ENCODE results near the gene ARMH3. TPM values are rescaled to one million over a fixed set of nuclear protein-coding genes. Genes with fewer than 3 reads are reported as not detected.

The ARMH3 gene
- total RNA-seq, 1 experiment from 2014 or later, result 12.8 TPM

- Histone ChIP-seq H3K79me2 (ENCODE audit: low read depth) (no peaks in the 10 kb centered on the region), H3K9me3 (ENCODE audit: insufficient read depth, low read depth) (no peaks in the 10 kb centered on the region), H3K4me3 (no peak overlapping the region), H3K9me2 (ENCODE audit: insufficient read depth) (no peaks in the 10 kb centered on the region), H3K36me3 (ENCODE audit: low read depth) (no peaks in the 10 kb centered on the region; the same call in 1 of the 2 replicates), H3F3A (ENCODE audit: insufficient read depth, low read depth) (peaks cover 23% of the 10 kb centered on the region), H2AFZ (no peak overlapping the region), H4K20me1 (ENCODE audit: insufficient read depth) (no peaks in the 10 kb centered on the region), H3K4me1 (replicated peaks; ENCODE audit: insufficient read depth) (peaks cover 51% of the 10 kb centered on the region), H3K27ac (peak overlapping the region; percentile 97), H3K27me3 (ENCODE audit: insufficient read depth, low read depth) (no peaks in the 10 kb centered on the region), H3K4me2 (peak overlapping the region; percentile 61)
- no TSS peak for BruUV-seq (replicated peaks)
- intact Hi-C loops (cut with micrococcal nuclease; ENCODE audit: unreplicated experiment), result no loop called here
- ChIA-PET POLR2A (ENCODE audit: unreplicated experiment) (no interaction called here), CTCF (no interaction called here)
- TF ChIP-seq CTCF (conservative IDR thresholded peaks at IDR 0.05) (no peak), EZH2 (IDR thresholded peaks at IDR 0.05; ENCODE audit: low read depth) (no peak)
- DNase-seq, result no peak
Observed at GRCh38 chr10:101939729-101940128, 116.2 kb downstream of the ARMH3 start.

GRCh38 chr10:101939008-101939648 lies 116.8 kb downstream of the ARMH3 start:
- CTCF ChIA-PET, result no interaction called here
- no peaks in the 10 kb centered on the region for H4K20me1 ChIP-seq (ENCODE audit: insufficient read depth)
- peaks cover 23% of the 10 kb centered on the region for H3F3A ChIP-seq (ENCODE audit: insufficient read depth, low read depth)
- H3K27ac ChIP-seq, result peak overlapping the region; percentile 97
- no peak overlapping the region for H2AFZ ChIP-seq
- intact Hi-C loops (cut with micrococcal nuclease; ENCODE audit: unreplicated experiment), result no loop called here
- no peaks in the 10 kb centered on the region for H3K27me3 ChIP-seq (ENCODE audit: insufficient read depth, low read depth)
- peaks cover 51% of the 10 kb centered on the region for H3K4me1 ChIP-seq (replicated peaks; ENCODE audit: insufficient read depth)
- peak in 1 of 2 experiments; percentile 81 for DNase-seq
- H3K4me3 ChIP-seq, result 0 out of 2 replicates have a peak overlapping the region, but pooled peaks have one; percentile 22
- POLR2A ChIA-PET (ENCODE audit: unreplicated experiment), result no interaction called here
- no peaks in the 10 kb centered on the region; the same call in 1 of the 2 replicates for H3K36me3 ChIP-seq (ENCODE audit: low read depth)
- no peaks in the 10 kb centered on the region for H3K9me3 ChIP-seq (ENCODE audit: insufficient read depth, low read depth)
- TF ChIP-seq CTCF (conservative IDR thresholded peaks at IDR 0.05) (no peak), EZH2 (IDR thresholded peaks at IDR 0.05; ENCODE audit: low read depth) (no peak)
- H3K79me2 ChIP-seq (ENCODE audit: low read depth), result no peaks in the 10 kb centered on the region
- peak overlapping the region; percentile 61 for H3K4me2 ChIP-seq
- BruUV-seq (replicated peaks), result no TSS peak
- no peaks in the 10 kb centered on the region for H3K9me2 ChIP-seq (ENCODE audit: insufficient read depth)

GRCh38 chr10:101938305-101939007 lies 117.5 kb downstream of the ARMH3 start:
- peaks cover 51% of the 10 kb centered on the region for H3K4me1 ChIP-seq (replicated peaks; ENCODE audit: insufficient read depth)
- peak overlapping the region; percentile 97 for H3K27ac ChIP-seq
- H2AFZ ChIP-seq, result no peak overlapping the region
- H3K9me3 ChIP-seq (ENCODE audit: insufficient read depth, low read depth), result no peaks in the 10 kb centered on the region
- POLR2A ChIA-PET (ENCODE audit: unreplicated experiment), result no interaction called here
- intact Hi-C loops (cut with micrococcal nuclease; ENCODE audit: unreplicated experiment), result no loop called here
- peak overlapping the region; percentile 61 for H3K4me2 ChIP-seq
- H4K20me1 ChIP-seq (ENCODE audit: insufficient read depth), result no peaks in the 10 kb centered on the region
- peak; percentile 4 to 71 for DNase-seq
- H3K36me3 ChIP-seq (ENCODE audit: low read depth), result no peaks in the 10 kb centered on the region; the same call in 1 of the 2 replicates
- BruUV-seq (replicated peaks), result no TSS peak
- CTCF ChIA-PET, result no interaction called here
- H3F3A ChIP-seq (ENCODE audit: insufficient read depth, low read depth), result peaks cover 23% of the 10 kb centered on the region
- H3K79me2 ChIP-seq (ENCODE audit: low read depth), result no peaks in the 10 kb centered on the region
- no peaks in the 10 kb centered on the region for H3K27me3 ChIP-seq (ENCODE audit: insufficient read depth, low read depth)
- no peak for TF ChIP-seq EZH2 (IDR thresholded peaks at IDR 0.05; ENCODE audit: low read depth)
- TF ChIP-seq CTCF (conservative IDR thresholded peaks at IDR 0.05), result no peak
- no peak overlapping the region for H3K4me3 ChIP-seq
- no peaks in the 10 kb centered on the region for H3K9me2 ChIP-seq (ENCODE audit: insufficient read depth)

Data from PC-9 (cell line).